IPS DF 6.9 (cell line): ENCODE data around the gene TARS2.

Experiments
- DNase-seq: peaks from one replicate; pipeline ENCODE4 v3.0.0-alpha.2; 2013; ENCODE audit warnings: low read depth, low spot score
- H3K27ac ChIP-seq: one replicate; pipeline ENCODE4 v1.5.1; 2013; ENCODE audit warnings: low read length, control low read depth
- H3K27me3 ChIP-seq: 2 replicates; pipeline ENCODE4 v1.6.1; 2013; ENCODE audit warnings: mild to moderate bottlenecking, low read length; ENCODE audit not compliant: control insufficient read depth, insufficient read depth
- H3K36me3 ChIP-seq: 2 replicates; pipeline ENCODE4 v1.6.1; 2013; ENCODE audit warnings: low read length; ENCODE audit not compliant: control insufficient read depth, insufficient read depth
- H3K4me1 ChIP-seq: 2 replicates; pipeline ENCODE4 v1.6.1; 2013; ENCODE audit warnings: low read length; ENCODE audit not compliant: control insufficient read depth, insufficient read depth
- H3K4me3 ChIP-seq: 2 replicates; pipeline ENCODE4 v1.5.1; 2013; ENCODE audit warnings: mild to moderate bottlenecking, low read length
- H3K9me3 ChIP-seq: 2 replicates; pipeline ENCODE4 v1.6.1; 2013; ENCODE audit warnings: low read length, inconsistent platforms; ENCODE audit not compliant: control insufficient read depth, insufficient read depth
- WGBS: extraction: QIAGEN DNeasy Blood & Tissue Kit; methylation state at CpG from one replicate; pipeline ENCODE4 v1.1.7; 2013; ENCODE audit warnings: mixed read lengths, missing lambda C conversion rate; ENCODE audit not compliant: insufficient read length, insufficient coverage; 5-methylcytosine and 5-hydroxymethylcytosine counted together

The TARS2 gene

GRCh38 chr1:150555971-150556865 is 69.0 kb downstream of the TARS2 start:
- no peaks in the 10 kb centered on the region for H3K27me3 ChIP-seq
- H3K36me3 ChIP-seq: no peaks in the 10 kb centered on the region
- H3K4me1 ChIP-seq: peaks cover 11% of the 10 kb centered on the region
- no peak overlapping the region for H3K4me3 ChIP-seq
- no peaks in the 10 kb centered on the region for H3K9me3 ChIP-seq
- H3K27ac ChIP-seq: no peak overlapping the region
- WGBS: no CpG with 5 or more reads among the region's 26 CpGs
- DNase-seq: no peak

DNA sequence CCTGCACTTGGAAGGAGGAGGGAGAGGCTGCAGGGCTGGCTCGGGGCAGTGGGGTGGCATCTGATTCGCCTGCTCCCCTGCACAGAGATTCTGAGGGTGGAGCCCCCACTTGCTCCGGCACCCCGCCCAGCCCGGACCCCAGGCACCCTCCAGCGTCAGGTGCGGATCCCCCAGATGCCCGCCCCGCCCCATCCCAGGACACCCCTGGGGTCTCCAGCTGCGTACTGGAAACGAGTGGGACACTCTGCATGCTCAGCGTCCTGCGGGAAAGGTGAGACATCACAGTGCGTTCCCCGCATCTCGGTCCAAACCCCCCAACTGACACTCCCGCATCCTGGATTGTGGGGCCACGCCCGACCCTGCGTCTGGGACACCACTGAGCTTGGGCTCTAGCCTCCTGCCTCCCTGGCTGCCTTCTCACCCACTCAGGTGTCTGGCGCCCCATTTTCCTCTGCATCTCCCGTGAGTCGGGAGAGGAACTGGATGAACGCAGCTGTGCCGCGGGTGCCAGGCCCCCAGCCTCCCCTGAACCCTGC is 69.9 kb downstream of the TARS2 start:
- no peak for DNase-seq
- no CpG with 5 or more reads among the region's 26 CpGs for WGBS

More for the DNA sequence above, 69.9 kb downstream of the TARS2 start:
- Histone ChIP-seq H3K27ac (no peak overlapping the region), H3K4me1 (peaks cover 8% of the 10 kb centered on the region), H3K27me3 (no peaks in the 10 kb centered on the region), H3K9me3 (no peaks in the 10 kb centered on the region), H3K4me3 (no peak overlapping the region), H3K36me3 (no peaks in the 10 kb centered on the region)
